DMS79 (cell line): Measurements from ENCODE around the gene DTX2.
A peak's percentile ranks its signal among the peaks of the same experiment; 100 is the strongest.
"Not testable (repeated sequence)": the region's sequence is repeated elsewhere in the genome, so short reads cannot be mapped to it uniquely, and the experiment has no call there.

Source experiments
- DNase-seq: peaks from one replicate; lab custom pipeline; 2025; lab: John Stamatoyannopoulos, UW

The DTX2 gene

DNA sequence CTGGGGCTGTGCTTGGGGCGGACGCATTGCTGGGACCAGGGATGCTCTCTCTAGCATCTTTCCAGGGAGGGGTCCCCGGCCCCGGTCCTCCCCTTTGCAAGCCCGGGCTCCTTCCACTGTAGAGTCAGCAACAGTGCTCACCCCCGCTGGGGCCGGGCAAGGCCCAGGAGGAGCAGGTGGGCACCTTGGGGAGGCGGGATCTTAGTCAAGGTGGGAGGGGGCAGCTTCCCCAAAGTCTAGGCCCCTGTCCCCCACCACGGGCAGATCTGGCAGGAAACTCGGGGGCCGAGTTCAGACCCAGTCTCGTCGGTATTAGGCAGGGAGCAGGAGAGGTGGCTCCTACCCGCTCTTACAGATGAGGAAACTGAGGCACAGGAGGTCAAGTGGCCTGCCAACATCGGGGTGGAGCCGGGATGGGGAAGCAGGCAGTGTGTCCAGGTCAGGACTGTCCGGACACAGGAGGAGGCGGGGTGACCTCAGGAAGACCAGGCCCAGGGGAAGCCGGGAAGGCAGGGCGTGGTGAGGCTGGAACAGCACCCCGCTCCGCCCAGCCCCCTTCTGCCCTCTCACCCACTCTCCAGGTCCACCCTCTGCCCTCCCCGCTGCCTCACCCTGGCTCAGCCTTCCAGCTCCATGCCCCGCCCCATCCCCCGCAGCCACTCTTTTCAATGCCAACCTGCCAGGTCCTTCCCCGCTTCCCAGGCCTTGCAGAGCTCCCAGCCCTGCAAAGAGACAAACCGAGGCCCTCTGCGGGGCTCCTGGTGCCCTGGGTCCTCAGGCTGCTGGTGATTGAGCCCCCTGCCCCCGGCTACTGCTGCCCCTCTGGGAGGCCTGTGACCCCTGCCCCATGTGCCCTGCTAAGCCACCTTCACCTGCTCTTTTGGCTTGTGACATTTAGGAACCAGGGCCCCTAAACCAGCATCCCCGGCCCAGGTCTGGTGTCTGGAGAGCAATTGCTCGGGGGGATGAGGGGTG lies 50.7 kb downstream of the DTX2 start:
- DNase-seq, result not testable (repeated sequence)

DNA sequence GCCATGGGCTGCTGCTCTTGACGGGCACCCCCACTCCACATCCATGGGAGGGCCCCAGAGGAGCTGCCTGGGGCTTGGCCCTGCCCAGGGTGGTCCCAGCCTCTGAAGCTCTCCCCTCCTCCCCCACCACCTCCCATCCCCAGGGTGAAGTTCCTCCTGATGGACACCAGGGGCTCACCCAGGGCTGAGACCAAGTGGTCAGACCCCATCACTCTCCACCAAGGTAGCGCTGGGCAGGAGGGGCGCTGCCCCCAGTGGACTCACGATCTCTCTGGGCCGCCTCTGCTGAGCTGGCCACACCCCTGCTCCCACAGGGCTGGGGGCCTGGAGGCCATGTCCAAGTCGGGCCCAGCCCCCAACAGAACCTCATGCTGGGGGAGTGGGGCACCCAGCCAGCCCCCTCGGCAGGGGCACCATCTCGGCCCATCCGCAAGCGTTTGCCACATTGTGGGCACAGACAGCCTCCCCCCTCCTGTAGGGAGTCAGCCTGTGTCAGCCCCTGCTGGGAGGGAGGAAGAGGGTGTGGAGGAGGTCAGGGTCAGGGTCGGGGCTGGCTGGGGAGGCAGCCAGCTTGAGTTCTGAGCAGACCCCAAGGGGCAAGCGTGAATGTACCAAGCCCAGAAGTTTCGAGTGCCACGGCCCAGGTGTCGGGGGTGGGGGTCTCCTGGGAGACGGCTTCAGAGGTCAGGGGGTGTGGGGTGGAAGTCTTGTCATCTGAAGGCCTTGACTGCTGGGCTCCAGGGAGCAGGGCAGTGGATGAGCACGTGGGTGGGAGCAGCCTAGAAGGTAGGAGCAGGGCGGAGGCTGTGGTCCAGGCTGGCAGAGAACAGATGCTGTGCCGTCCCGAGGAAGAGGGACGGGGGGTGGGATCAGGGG lies 51.7 kb downstream of the DTX2 start:
- DNase-seq, result no peak

DNA sequence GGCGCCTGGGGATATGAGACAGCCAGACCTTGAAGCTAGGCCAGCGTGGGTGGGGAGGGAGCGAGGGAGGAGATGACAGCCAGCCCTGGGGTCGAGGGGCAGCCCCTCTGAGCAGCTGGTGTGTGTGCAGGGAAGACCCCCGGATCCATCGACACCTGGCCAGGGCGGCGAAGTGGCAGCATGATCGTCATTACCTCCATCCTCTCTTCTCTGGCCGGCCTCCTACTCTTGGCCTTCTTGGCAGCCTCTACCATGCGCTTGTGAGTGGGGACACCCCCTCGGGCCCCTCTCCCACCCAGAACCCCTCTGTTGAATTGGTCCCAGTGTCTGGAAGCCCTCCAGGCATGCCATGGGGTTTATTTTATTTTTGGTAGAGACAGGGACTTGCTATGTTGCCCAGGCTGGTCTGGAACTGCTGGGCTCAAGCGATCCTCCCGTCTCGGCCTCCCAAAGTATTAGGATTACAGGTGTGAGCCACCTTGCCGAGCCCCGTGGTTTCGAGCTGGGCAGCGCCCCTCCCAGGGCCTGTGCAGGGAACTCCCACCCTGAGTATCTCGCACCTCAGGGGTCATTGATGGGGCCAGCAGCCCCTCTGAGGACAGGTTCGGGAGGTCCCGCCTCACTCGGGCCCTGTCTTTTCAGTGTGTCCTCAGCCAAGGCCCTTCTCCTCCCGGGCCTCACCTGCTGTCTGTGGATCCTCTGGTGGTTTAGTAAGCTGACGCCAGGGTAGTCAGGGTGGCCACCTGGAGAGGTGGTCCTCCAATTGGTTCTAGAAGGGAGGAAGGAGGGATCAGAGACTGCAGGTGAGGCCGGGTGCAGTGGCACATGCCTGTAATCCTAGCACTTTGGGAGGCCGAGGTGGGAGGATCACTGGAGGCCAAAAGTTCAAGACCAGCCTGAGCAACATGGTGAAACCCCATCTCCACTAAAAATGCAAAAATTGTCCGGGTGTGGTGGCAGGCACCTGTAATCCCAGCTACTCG lies 52.6 kb downstream of the DTX2 start:
- DNase-seq, result no peak

DNA sequence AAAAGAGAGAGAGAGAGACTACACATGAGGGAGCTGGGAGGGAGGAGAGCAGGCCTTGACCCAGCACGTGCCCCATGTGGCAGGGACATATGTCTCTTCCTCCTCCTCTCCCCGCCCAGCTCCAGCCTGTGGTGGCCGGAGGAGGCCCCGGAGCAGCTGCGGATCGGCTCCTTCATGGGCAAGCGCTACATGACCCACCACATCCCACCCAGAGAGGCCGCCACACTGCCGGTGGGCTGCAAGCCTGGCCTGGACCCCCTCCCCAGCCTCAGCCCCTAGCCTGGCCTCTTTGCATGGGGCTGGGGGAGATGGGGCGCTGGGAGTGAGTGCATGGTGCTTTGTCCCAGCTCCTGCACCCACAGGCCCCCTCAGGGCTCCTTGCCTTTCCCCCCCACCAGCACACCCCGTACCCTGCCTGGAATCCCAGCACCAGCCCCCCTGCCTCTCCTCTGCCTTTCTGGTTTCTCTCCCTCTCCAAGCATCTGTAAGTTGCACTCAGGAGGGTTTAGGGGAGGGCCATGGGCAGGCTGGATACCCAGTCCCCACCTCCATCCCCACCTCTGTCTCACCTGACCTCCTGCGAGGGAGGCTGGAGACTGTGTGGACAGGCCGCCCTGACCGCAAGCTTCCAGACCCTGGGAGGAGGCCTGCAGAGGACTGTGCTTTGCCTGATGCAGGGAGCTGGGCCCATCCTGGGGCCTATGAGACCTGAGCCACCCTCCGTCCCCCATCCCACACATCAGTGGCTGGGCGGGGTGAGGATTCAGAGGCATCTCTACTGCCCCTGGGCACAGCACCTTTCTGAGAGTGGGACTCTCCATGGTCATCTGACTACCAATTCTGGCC lies 53.6 kb downstream of the DTX2 start:
- no peak for DNase-seq

DNA sequence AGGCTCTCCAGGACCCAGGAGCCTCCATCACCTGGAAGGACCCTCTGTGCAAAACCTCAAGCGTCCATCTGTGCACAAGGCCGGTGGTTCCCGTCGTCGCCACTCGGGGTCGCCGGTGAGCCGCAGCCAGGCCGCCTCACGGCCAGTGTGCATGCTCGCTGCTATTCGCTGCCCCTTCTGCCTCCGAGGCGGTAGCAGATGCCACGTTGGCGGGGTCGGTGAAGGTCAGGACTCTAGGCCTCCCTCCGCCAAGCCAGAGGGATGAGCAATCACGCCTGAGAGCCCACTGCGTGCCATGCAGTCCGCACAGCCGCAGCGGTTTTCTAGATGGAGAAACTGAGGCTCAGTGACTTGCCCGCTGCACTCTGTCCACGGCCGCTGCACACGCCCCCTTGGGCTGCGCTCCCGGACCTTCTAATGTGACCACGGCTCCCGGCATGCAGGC lies 54.5 kb downstream of the DTX2 start:
- DNase-seq, result no peak

DNA sequence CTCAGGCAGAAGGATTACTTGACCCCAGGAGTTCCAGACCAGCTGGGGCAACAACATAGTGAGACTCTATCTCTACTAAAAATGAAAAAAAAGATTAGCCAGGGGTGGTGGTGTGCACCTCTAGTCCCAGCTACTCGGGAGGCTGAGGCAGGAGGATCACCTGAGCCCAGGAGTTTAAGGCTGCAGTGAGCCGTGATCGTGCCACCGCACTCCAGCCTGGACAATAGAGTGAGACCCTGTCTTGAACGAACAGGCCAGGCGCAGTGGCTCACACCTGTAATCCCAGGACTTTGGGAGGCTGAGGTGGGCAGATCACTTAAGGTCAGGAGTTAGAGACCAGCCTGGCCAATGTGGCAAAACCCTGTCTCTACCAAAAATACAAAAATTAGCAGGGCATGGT lies 55.4 kb downstream of the DTX2 start:
- DNase-seq, result not testable (repeated sequence)

DNA sequence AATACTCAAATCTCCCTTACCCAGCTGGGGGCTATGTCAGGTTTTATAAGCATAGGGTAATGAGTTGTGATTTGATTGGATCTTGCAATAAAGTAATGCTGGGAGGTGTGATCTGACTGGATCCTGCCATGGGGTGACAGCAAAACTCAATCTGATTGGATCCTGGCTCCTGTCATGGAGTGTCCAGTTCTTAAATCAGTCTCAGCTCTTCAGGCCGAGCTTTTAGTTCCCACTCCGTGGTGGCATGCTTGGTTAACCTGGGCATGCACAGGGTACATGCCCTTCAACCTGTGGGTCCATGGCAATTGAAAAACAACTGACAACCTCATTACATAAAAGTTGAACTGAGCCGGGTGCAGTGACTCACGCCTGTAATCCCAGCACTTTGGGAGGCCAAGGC lies 64.7 kb downstream of the DTX2 start:
- DNase-seq, result not testable (repeated sequence)

DNA sequence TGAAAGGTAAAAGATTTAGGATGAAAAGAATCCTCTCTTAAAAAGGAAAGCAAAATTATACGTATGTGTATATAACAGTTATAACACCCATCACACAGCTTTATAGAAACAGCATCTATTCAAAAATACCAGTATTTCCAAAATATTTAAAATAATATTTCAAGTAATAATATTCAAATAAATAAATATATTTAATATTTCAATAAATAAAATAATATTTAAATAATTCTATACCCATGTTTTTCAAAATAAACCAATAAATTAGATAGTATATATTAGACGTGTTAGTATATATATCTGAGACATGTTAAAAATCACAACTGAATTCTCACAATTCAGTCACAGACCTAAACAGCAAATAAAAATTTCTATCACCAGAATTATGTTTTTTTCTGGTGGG lies 70.1 kb downstream of the DTX2 start:
- DNase-seq, result not testable (repeated sequence)

DNA sequence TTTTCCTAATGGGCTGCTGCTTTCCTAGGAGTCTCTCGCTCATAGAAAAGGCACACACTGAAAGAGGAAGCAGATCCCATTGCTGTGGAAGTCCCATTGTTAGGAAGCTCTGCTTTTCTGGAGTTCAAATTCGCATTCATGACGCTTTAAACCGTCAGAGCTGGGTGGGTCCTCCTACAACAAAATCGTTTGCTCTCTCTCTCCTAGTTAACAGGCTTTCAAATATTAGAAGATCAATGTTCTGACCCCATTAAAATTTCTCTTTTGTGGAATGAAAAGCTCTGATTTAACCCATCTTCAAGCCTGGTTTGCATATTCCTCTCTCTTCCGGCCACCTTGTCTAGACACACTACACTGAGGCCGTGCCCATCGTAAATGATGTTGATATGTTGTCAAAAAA lies 81.7 kb downstream of the DTX2 start, which contains the start of gene SPDYE16:
Gene SPDYE16, minus strand, starts transcription at position 101 of the 400 bp plus-strand sequence. CDS start 1,838 bp downstream, outside the sequence.
- DNase-seq, result not testable (repeated sequence)

DNA sequence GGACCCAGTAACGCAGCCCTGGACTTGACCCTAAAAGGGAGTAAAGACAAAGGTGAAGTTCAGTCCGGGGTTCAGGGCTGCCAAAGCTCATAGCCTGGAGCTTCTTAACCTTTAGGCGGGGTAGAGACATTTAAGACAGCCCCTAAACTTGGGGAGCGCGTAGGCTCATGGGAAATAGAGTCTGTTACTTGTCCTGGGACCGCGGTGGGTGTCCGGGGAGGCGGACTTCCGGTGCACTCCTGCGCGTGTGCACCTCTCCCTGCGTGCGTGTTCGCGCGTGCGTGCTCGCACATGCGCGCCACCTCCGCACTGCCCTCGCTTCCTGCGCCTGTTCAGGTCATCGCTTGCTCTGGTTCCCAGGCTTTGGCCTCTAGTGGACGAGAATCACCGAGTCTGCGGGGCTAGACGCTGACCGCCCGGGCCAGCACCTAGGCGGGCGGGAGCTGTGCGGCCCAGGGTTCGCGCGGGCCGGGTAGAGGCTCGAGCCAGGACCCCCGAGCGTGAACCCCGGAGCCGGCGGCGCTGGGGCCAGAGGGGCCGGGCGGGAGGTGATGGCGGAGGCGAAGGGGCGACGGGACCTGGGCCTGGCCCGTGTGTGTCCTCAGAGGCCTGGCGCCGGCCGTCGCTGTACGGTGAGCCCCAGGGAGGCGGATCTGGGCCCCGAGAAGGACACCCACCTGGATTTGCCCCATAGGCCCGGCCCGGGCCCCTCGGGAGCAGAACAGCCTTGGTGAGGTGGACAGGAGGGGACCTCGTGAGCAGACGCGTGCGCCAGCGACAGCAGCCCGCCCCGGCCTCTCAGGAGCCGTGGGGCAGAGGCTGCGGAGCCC lies 87.7 kb downstream of the DTX2 start:
- DNase-seq, result peak; percentile 89

DNA sequence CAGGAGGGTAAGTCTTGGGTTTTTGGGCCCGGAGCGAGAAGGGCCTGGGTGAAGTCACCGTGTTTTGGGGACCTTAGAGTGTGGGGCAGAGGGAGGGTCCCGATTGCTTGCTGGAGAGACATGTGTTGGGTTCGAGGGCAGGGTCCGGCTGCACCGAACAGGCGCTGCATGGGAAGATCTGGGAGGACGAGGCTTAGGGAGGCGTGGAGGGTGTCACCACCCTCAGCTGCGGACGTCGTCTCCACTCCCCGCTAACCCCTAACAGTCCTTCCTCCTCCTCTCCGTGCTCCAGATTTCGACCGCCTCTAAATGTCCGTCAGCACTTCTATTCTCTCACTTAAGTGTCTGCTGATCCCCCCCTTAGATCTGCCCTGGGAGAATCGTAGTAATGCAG lies 88.3 kb downstream of the DTX2 start:
- DNase-seq, result not testable (repeated sequence)

DNA sequence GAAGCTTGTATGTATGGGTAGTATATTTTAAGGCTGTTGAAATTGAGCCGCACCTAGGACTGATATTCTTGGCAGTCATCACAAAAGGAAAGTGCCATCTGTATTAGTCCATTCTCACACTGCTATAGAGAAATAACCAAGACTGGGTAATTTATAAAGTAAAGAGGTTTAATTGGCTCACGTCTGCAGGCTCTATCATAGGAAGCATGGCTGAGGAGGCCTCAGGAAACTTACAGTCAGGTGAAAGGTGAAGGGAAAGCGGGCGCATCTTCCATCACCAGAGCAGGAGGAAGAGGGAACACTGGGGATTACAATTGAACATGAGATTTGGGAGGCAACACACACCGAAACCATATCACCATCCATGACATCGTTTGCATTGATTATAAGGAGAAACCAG lies 90.5 kb downstream of the DTX2 start:
- not testable (repeated sequence) for DNase-seq
